Measurements from ENCODE around the gene CREB1. TPM values are rescaled to one million over a fixed set of nuclear protein-coding genes. Genes with fewer than 3 reads are reported as not detected.

CREB1 gene
- total RNA-seq, 4 donors from 2014 or later, result 33.9 to 44.3 (median 37.1) TPM

DNA sequence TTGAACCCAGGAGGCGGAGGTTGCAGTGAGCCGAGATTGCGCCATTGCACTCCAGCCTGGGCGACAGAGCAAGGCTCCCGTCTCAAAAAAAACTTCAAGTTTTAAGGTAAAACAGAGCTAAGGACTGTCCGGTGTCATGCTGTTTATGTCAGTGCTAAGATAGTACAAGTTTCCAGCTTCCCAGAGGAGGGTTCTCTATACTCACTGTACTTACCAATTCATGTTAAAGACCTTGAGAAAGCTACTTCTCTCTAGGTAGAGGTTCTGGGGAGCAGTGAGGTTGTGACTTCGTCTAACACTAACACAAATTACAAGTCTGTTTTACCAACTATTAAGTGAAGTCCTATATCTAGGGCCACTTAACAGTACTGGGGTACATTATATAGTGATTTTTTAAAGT lies 76.6 kb downstream of the CREB1 start:
- Histone ChIP-seq H3K27me3 (no peaks in the 10 kb centered on the region), H3K36me3 (no peaks in the 10 kb centered on the region), H3K27ac (no peak overlapping the region), H3K9me3 (no peaks in the 10 kb centered on the region), H3K4me1 (no peaks in the 10 kb centered on the region), H3K4me3 (no peak overlapping the region)
- intact Hi-C loops (cut with DNase I), result no loop called here
- WGBS, 2 donors, result 94 to 98% methylated on average over 7 of the region's 7 CpGs
- TF ChIP-seq POLR2A (IDR thresholded peaks at IDR 0.05), result no peak
- TF ChIP-seq, protein P1, sequence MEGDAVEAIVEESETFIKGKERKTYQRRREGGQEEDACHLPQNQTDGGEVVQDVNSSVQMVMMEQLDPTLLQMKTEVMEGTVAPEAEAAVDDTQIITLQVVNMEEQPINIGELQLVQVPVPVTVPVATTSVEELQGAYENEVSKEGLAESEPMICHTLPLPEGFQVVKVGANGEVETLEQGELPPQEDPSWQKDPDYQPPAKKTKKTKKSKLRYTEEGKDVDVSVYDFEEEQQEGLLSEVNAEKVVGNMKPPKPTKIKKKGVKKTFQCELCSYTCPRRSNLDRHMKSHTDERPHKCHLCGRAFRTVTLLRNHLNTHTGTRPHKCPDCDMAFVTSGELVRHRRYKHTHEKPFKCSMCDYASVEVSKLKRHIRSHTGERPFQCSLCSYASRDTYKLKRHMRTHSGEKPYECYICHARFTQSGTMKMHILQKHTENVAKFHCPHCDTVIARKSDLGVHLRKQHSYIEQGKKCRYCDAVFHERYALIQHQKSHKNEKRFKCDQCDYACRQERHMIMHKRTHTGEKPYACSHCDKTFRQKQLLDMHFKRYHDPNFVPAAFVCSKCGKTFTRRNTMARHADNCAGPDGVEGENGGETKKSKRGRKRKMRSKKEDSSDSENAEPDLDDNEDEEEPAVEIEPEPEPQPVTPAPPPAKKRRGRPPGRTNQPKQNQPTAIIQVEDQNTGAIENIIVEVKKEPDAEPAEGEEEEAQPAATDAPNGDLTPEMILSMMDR (IDR thresholded peaks at IDR 0.05), result no peak
- DNase-seq, result no peak

- Histone ChIP-seq H3K9me3 (no peaks in the 10 kb centered on the region), H3K4me3 (no peak overlapping the region), H3K27ac (no peak overlapping the region), H3K36me3 (no peaks in the 10 kb centered on the region), H3K4me1 (no peaks in the 10 kb centered on the region), H3K27me3 (no peaks in the 10 kb centered on the region)
- intact Hi-C loops (cut with DNase I), result no loop called here
- TF ChIP-seq POLR2A (IDR thresholded peaks at IDR 0.05), result no peak
- TF ChIP-seq, protein P1 (IDR thresholded peaks at IDR 0.05), result no peak
- 80 to 89% methylated on average over 1 to 5 of the region's 5 CpGs for WGBS, 2 donors
- no peak for DNase-seq
These were observed 77.1 kb downstream of the CREB1 start for GRCh38 chr2:207606829-207607228.

DNA sequence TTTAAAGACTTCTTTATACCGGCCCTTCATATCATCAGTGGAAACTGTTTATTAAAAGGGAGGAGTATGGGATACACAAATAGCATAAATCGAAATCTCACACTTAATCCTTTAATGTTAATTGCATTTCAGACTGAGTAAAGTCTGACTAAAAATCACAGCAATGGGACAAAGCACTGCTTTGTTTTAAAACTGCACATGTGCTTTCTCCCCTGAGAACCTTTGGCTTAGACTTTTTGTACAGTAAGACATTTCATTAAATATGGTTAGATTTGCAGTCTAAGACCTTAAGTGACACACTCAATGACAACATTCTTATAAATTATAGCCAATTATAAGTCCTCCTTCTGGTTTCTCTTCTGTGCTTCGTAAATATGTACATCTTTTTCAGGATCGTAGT lies 83.0 kb downstream of the CREB1 start:
- H3K4me3 ChIP-seq, result no peak overlapping the region
- DNase-seq, result no peak
- no peaks in the 10 kb centered on the region for H3K9me3 ChIP-seq
- peaks cover 0 to 7% (median 4%) of the 10 kb centered on the region in 3 donors for H3K4me1 ChIP-seq
- intact Hi-C loops (cut with DNase I), result no loop called here
- no peaks in the 10 kb centered on the region for H3K27me3 ChIP-seq
- 67 to 85% methylated on average over 4 of the region's 4 CpGs for WGBS, 2 donors
- peaks cover 0 to 33% (median 0%) of the 10 kb centered on the region in 3 donors for H3K36me3 ChIP-seq
- TF ChIP-seq, protein P1 (IDR thresholded peaks at IDR 0.05), result no peak
- H3K27ac ChIP-seq, result no peak overlapping the region

GRCh38 chr2:207614824-207615223 lies 85.1 kb downstream of the CREB1 start:
- intact Hi-C loops (cut with DNase I), result no loop called here
- Histone ChIP-seq H3K27me3 (no peaks in the 10 kb centered on the region), H3K4me1 (peaks cover 0 to 10% (median 4%) of the 10 kb centered on the region in 3 donors), H3K4me3 (no peak overlapping the region), H3K36me3 (peaks cover 0 to 47% (median 0%) of the 10 kb centered on the region in 3 donors), H3K9me3 (no peaks in the 10 kb centered on the region), H3K27ac (no peak overlapping the region)
- no peak for TF ChIP-seq POLR2A (IDR thresholded peaks at IDR 0.05)
- TF ChIP-seq, protein P1 (IDR thresholded peaks at IDR 0.05), result no peak
- WGBS, 2 donors, result 86 to 93% methylated on average over 2 of the region's 2 CpGs
- DNase-seq, result no peak

DNA sequence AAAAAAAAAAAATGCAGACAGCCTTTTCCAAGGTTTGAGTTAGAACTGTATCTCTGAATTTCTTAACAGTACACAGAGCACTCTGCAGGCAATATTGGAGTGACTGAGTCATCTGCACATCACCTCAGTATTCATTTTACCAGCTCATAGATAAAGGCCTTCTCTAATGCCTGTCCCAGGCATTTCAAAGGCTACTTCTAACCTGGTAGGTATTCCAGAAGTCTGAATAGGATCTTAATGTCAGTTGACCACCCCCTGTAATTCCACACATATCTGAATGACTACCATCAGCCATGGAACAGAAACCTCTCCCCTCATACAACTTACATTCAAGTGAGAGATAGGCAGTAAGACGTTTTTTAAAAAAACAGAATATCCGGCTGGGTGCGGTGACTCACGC lies 86.4 kb downstream of the CREB1 start:
- intact Hi-C loops (cut with DNase I), result no loop called here
- H3K36me3 ChIP-seq, result peaks cover 0 to 59% (median 5%) of the 10 kb centered on the region in 3 donors
- 66 to 69% methylated on average over 4 of the region's 4 CpGs for WGBS, 2 donors

More for the DNA sequence above, 86.4 kb downstream of the CREB1 start:
- no peaks in the 10 kb centered on the region for H3K27me3 ChIP-seq
- peaks cover 0 to 10% (median 4%) of the 10 kb centered on the region in 3 donors for H3K4me1 ChIP-seq
- TF ChIP-seq, protein P1 (IDR thresholded peaks at IDR 0.05), result no peak
- no peak for TF ChIP-seq POLR2A (IDR thresholded peaks at IDR 0.05)
- no peak overlapping the region for H3K4me3 ChIP-seq
- H3K27ac ChIP-seq, result peak overlapping the region in 1 of 4 donors; percentile 60
- no peaks in the 10 kb centered on the region for H3K9me3 ChIP-seq
- DNase-seq, result no peak
